ENCODE measurements around the gene RBM33.

- TF ChIP-seq HDAC2 (IDR thresholded peaks at IDR 0.05): no peak
- no peak for TF ChIP-seq SREBF2 (IDR thresholded peaks at IDR 0.05; ENCODE audit: low read length)
- TF ChIP-seq MYC (IDR thresholded peaks at IDR 0.05; ENCODE audit: insufficient read depth, insufficient read length, insufficient replicate concordance, low read length, severe bottlenecking): no peak
- no peak for TF ChIP-seq TAF1 (IDR thresholded peaks at IDR 0.05; ENCODE audit: borderline replicate concordance, low read depth, low read length)
- TF ChIP-seq CTCF (IDR thresholded peaks at IDR 0.05 in 2 of 3, conservative IDR thresholded peaks at IDR 0.05 in 1 of 3; ENCODE audit: control insufficient read depth in 2 of 3, extremely low read depth in 1 of 3, insufficient read depth in 1 of 3, low read depth in 3 of 3, low read length in 3 of 3): no peak
These were observed 78.5 kb downstream of the RBM33 start for GRCh38 chr7:155722936-155723335.
